ENCODE results near the gene PELI2.

The PELI2 gene

GRCh38 chr14:56143025-56143424 is 24.8 kb downstream of the PELI2 start:
- no peaks in the 10 kb centered on the region for H3F3A ChIP-seq (ENCODE audit: insufficient read depth)
- no peaks in the 10 kb centered on the region for H4K20me1 ChIP-seq (ENCODE audit: low read depth, low read length)
- H3K9me2 ChIP-seq (replicated peaks; ENCODE audit: insufficient read depth, low read length), result no peaks in the 10 kb centered on the region
- no peaks in the 10 kb centered on the region for H3K36me3 ChIP-seq (ENCODE audit: low read length)
- H3K4me3 ChIP-seq (ENCODE audit: insufficient read depth, low read length, poor library complexity, severe bottlenecking), result no peak overlapping the region
- H3K27me3 ChIP-seq (ENCODE audit: low read length), result no peaks in the 10 kb centered on the region
- no peaks in the 10 kb centered on the region for H3K79me2 ChIP-seq (ENCODE audit: insufficient read depth, low read length)
- no peak overlapping the region for H2AFZ ChIP-seq (ENCODE audit: low read depth, low read length, severe bottlenecking)
- no peaks in the 10 kb centered on the region for H3K9me3 ChIP-seq (ENCODE audit: insufficient read depth, low read length)
- no peak overlapping the region for H3K9ac ChIP-seq (ENCODE audit: low read length)
- no peak for TF ChIP-seq EZH2phosphoT487 (conservative IDR thresholded peaks at IDR 0.05; ENCODE audit: low read length)
- TF ChIP-seq, protein P1, sequence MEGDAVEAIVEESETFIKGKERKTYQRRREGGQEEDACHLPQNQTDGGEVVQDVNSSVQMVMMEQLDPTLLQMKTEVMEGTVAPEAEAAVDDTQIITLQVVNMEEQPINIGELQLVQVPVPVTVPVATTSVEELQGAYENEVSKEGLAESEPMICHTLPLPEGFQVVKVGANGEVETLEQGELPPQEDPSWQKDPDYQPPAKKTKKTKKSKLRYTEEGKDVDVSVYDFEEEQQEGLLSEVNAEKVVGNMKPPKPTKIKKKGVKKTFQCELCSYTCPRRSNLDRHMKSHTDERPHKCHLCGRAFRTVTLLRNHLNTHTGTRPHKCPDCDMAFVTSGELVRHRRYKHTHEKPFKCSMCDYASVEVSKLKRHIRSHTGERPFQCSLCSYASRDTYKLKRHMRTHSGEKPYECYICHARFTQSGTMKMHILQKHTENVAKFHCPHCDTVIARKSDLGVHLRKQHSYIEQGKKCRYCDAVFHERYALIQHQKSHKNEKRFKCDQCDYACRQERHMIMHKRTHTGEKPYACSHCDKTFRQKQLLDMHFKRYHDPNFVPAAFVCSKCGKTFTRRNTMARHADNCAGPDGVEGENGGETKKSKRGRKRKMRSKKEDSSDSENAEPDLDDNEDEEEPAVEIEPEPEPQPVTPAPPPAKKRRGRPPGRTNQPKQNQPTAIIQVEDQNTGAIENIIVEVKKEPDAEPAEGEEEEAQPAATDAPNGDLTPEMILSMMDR (IDR thresholded peaks at IDR 0.05; ENCODE audit: insufficient read depth, low read length, poor library complexity, severe bottlenecking), result no peak
- no peak overlapping the region for H3K4me2 ChIP-seq (ENCODE audit: low read depth, low read length, poor library complexity, severe bottlenecking)
- no peak overlapping the region for H3K27ac ChIP-seq (ENCODE audit: low read depth, low read length)

DNA sequence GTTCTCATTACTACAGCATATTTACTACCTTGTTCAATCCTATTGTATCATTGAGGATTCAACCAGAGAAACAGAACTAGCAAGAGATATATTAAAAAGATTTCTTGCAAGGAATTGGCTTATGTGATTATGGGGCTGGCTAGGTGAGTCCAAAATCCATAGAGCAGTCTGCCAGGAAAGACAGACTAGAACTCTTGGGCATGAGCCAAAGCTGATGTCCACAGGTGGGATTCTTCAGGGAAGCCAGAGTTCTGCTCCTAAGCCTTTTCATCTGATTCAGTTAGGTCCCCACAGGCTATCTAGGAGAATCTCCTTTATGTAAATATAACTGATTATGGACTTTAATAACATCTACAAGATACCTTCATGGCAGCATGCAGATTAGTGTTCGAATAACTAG is 26.0 kb downstream of the PELI2 start:
- no peaks in the 10 kb centered on the region for H3K36me3 ChIP-seq (ENCODE audit: low read length)
- no peak overlapping the region for H3K9ac ChIP-seq (ENCODE audit: low read length)
- H3K79me2 ChIP-seq (ENCODE audit: insufficient read depth, low read length), result no peaks in the 10 kb centered on the region
- no peak overlapping the region for H3K27ac ChIP-seq (ENCODE audit: low read depth, low read length)
- no peaks in the 10 kb centered on the region for H3K9me2 ChIP-seq (replicated peaks; ENCODE audit: insufficient read depth, low read length)
- TF ChIP-seq EZH2phosphoT487 (conservative IDR thresholded peaks at IDR 0.05; ENCODE audit: low read length), result no peak
- TF ChIP-seq, protein P1 (IDR thresholded peaks at IDR 0.05; ENCODE audit: insufficient read depth, low read length, poor library complexity, severe bottlenecking), result no peak
- no peak overlapping the region for H3K4me2 ChIP-seq (ENCODE audit: low read depth, low read length, poor library complexity, severe bottlenecking)
- no peaks in the 10 kb centered on the region for H3K9me3 ChIP-seq (ENCODE audit: insufficient read depth, low read length)
- H3K4me3 ChIP-seq (ENCODE audit: insufficient read depth, low read length, poor library complexity, severe bottlenecking), result no peak overlapping the region
- no peaks in the 10 kb centered on the region for H4K20me1 ChIP-seq (ENCODE audit: low read depth, low read length)
- no peaks in the 10 kb centered on the region for H3F3A ChIP-seq (ENCODE audit: insufficient read depth)
- no peaks in the 10 kb centered on the region for H3K27me3 ChIP-seq (ENCODE audit: low read length)
- no peak overlapping the region for H2AFZ ChIP-seq (ENCODE audit: low read depth, low read length, severe bottlenecking)

- TF ChIP-seq EZH2phosphoT487 (conservative IDR thresholded peaks at IDR 0.05; ENCODE audit: low read length), result no peak
- TF ChIP-seq, protein P1 (IDR thresholded peaks at IDR 0.05; ENCODE audit: insufficient read depth, low read length, poor library complexity, severe bottlenecking), result no peak
- Histone ChIP-seq H3K9ac (ENCODE audit: low read length) (no peak overlapping the region), H4K20me1 (ENCODE audit: low read depth, low read length) (no peaks in the 10 kb centered on the region), H3F3A (ENCODE audit: insufficient read depth) (no peaks in the 10 kb centered on the region), H3K9me2 (replicated peaks; ENCODE audit: insufficient read depth, low read length) (no peaks in the 10 kb centered on the region), H3K4me3 (ENCODE audit: insufficient read depth, low read length, poor library complexity, severe bottlenecking) (no peak overlapping the region), H2AFZ (ENCODE audit: low read depth, low read length, severe bottlenecking) (no peak overlapping the region), H3K27ac (ENCODE audit: low read depth, low read length) (no peak overlapping the region), H3K9me3 (ENCODE audit: insufficient read depth, low read length) (no peaks in the 10 kb centered on the region), H3K4me2 (ENCODE audit: low read depth, low read length, poor library complexity, severe bottlenecking) (no peak overlapping the region), H3K79me2 (ENCODE audit: insufficient read depth, low read length) (no peaks in the 10 kb centered on the region), H3K27me3 (ENCODE audit: low read length) (no peaks in the 10 kb centered on the region), H3K36me3 (ENCODE audit: low read length) (no peaks in the 10 kb centered on the region)
Measured at GRCh38 chr14:56145181-56145769, 27.1 kb downstream of the PELI2 start.

All from SU-DHL-6 (cell line).